MM.1S (cell line): Measurements from ENCODE around the gene XRCC5.
"Not testable (repeated sequence)": the region's sequence is repeated elsewhere in the genome, so short reads cannot be mapped to it uniquely, and the experiment has no call there.

Source experiments
- DNase-seq: peaks from one replicate; pipeline ENCODE4 v3.0.0-alpha.2; 2015
- H2AFZ ChIP-seq: fragments of 300-600 bp; sonication (generic); 2 replicates; pipeline ENCODE4 v1.6.0; 2016; ENCODE audit warnings: antibody characterized with exemption, low read length
- H3F3A ChIP-seq: fragments of 300-600 bp; sonication (generic); 2 replicates; pipeline ENCODE4 v1.6.1; 2016; ENCODE audit warnings: mild to moderate bottlenecking, antibody characterized with exemption, low read length, moderate library complexity, mixed read lengths; ENCODE audit not compliant: insufficient read depth
- H3K27ac ChIP-seq: fragments of 300-600 bp; sonication (generic); 2 replicates; pipeline ENCODE4 v1.5.1; 2016; ENCODE audit warnings: mild to moderate bottlenecking, low read length
- H3K27me3 ChIP-seq: fragments of 300-600 bp; sonication (generic); replicated peaks from 2 replicates; pipeline ENCODE4 v1.6.0; 2016; ENCODE audit warnings: low read length; ENCODE audit not compliant: insufficient read depth
- H3K36me3 ChIP-seq: fragments of 300-600 bp; sonication (generic); replicated peaks from 2 replicates; pipeline ENCODE4 v1.6.1; 2016; ENCODE audit warnings: mild to moderate bottlenecking, low read length, mixed read lengths; ENCODE audit not compliant: insufficient read depth
- H3K4me1 ChIP-seq: fragments of 300-600 bp; sonication (generic); 2 replicates; pipeline ENCODE4 v1.6.1; 2016; ENCODE audit warnings: low read length, mixed read lengths
- H3K4me2 ChIP-seq: fragments of 300-600 bp; sonication (generic); 2 replicates; pipeline ENCODE4 v1.6.0; 2016; ENCODE audit warnings: low read depth, low read length
- H3K4me3 ChIP-seq: fragments of 300-600 bp; sonication (generic); 2 replicates; pipeline ENCODE4 v1.5.1; 2016; ENCODE audit warnings: low read length, mixed read lengths
- H3K79me2 ChIP-seq: fragments of 300-600 bp; sonication (generic); 2 replicates; pipeline ENCODE4 v1.6.1; 2016; ENCODE audit warnings: mixed run types, low read length, mixed read lengths
- H3K9ac ChIP-seq: fragments of 300-600 bp; sonication (generic); 2 replicates; pipeline ENCODE4 v1.6.1; 2016; ENCODE audit warnings: low read length, mixed read lengths
- H3K9me2 ChIP-seq: fragments of 300-600 bp; sonication (generic); replicated peaks from 2 replicates; pipeline ENCODE4 v1.6.1; 2016; ENCODE audit warnings: mild to moderate bottlenecking, low read length, mixed read lengths; ENCODE audit not compliant: insufficient read depth
- H3K9me3 ChIP-seq: fragments of 300-600 bp; sonication (generic); replicated peaks from 2 replicates; pipeline ENCODE4 v1.6.1; 2016; ENCODE audit warnings: mild to moderate bottlenecking, low read length, mixed read lengths; ENCODE audit not compliant: insufficient read depth
- H4K20me1 ChIP-seq: fragments of 300-600 bp; sonication (generic); 2 replicates; pipeline ENCODE4 v1.6.1; 2016; ENCODE audit warnings: mild to moderate bottlenecking, low read length, moderate library complexity, mixed read lengths; ENCODE audit not compliant: insufficient read depth
- EZH2 ChIP-seq: fragments of 300-600 bp; sonication (generic); optimal IDR thresholded peaks from 2 replicates; pipeline ENCODE3; 2017; ENCODE audit warnings: low read depth, mild to moderate bottlenecking, antibody characterized with exemption, low read length, mixed read lengths
- EZH2phosphoT487 ChIP-seq: fragments of 300-600 bp; sonication (generic); IDR thresholded peaks from 2 replicates; pipeline ENCODE4 v1.6.1; 2018; ENCODE audit warnings: antibody characterized with exemption, low read length
- TF ChIP-seq, protein P1 (sequence below): fragments of 300-600 bp; sonication (generic); IDR thresholded peaks from 2 replicates; pipeline ENCODE4 v1.5.1; 2016; ENCODE audit warnings: antibody characterized with exemption, low read length, mixed read lengths

Gene XRCC5

DNA sequence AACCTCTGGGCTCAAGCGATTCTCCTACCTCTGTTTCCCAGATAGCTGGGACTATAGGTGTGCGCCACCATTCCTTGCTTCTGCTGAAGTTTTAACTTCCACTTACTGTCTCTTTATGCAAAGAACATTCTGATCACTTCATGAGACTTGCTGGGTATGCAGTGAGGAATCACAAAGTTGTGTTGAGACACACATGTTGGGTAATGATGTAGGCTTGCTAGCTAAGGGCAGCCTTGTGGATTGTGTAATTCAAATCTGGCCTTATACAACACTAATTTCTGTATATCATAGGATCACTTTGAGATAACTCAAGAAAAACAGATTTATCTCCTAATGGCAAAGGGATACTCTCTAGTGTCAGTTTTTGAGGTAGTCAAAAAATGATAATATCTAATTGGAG lies 24.2 kb downstream of the XRCC5 start:
- Histone ChIP-seq H3K9ac (no peak overlapping the region), H3K4me2 (no peak overlapping the region), H3F3A (0 out of 2 replicates have a peak, but pooled peaks cover 13% of the 10 kb centered on the region), H3K27ac (no peak overlapping the region), H3K79me2 (peaks cover 89% of the 10 kb centered on the region), H3K4me1 (no peaks in the 10 kb centered on the region), H3K27me3 (no peaks in the 10 kb centered on the region), H3K9me2 (no peaks in the 10 kb centered on the region), H3K36me3 (peaks cover 65% of the 10 kb centered on the region), H3K9me3 (no peaks in the 10 kb centered on the region), H4K20me1 (peaks cover 12% of the 10 kb centered on the region; the same call in 1 of the 2 replicates), H2AFZ (no peak overlapping the region), H3K4me3 (no peak overlapping the region)
- no peak for DNase-seq
- TF ChIP-seq, protein P1, sequence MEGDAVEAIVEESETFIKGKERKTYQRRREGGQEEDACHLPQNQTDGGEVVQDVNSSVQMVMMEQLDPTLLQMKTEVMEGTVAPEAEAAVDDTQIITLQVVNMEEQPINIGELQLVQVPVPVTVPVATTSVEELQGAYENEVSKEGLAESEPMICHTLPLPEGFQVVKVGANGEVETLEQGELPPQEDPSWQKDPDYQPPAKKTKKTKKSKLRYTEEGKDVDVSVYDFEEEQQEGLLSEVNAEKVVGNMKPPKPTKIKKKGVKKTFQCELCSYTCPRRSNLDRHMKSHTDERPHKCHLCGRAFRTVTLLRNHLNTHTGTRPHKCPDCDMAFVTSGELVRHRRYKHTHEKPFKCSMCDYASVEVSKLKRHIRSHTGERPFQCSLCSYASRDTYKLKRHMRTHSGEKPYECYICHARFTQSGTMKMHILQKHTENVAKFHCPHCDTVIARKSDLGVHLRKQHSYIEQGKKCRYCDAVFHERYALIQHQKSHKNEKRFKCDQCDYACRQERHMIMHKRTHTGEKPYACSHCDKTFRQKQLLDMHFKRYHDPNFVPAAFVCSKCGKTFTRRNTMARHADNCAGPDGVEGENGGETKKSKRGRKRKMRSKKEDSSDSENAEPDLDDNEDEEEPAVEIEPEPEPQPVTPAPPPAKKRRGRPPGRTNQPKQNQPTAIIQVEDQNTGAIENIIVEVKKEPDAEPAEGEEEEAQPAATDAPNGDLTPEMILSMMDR = no peak
- no peak for TF ChIP-seq EZH2phosphoT487
- no peak for TF ChIP-seq EZH2

DNA sequence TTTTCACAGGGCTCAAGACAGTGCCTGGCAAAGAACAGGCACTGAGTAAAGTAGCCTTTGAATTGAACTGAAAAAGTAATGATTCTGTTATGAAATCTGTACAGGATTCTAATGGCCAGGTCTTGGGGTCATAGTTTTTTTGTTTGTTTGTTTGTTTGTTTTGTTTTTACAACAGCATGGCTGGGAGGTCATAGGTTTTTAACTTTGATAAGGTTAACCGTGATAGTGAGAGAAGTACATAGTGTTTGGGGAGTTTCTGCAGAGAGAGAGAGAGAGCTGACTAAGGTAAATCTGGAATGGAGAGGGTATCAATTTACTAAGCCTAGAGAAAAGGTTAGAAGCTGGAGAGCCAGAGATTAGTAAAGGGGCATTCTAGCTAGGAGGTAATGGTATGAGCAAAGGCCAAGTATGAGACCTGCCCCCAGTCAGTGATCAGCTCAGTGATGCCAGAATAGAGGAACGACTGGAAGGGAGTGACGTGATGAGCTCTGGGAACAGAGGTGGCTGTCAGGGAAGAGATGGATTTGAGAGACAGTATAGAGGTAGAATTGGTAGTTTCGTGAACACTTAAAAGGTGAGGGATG lies 25.9 kb downstream of the XRCC5 start:
- Histone ChIP-seq H3K4me2 (no peak overlapping the region), H3K4me3 (no peak overlapping the region), H3F3A (0 out of 2 replicates have a peak, but pooled peaks cover 13% of the 10 kb centered on the region), H3K9me2 (no peaks in the 10 kb centered on the region), H2AFZ (no peak overlapping the region), H4K20me1 (peaks cover 7% of the 10 kb centered on the region; the same call in 1 of the 2 replicates), H3K9ac (no peak overlapping the region), H3K4me1 (no peaks in the 10 kb centered on the region), H3K27me3 (no peaks in the 10 kb centered on the region), H3K36me3 (peaks cover 66% of the 10 kb centered on the region), H3K9me3 (no peaks in the 10 kb centered on the region), H3K79me2 (peaks cover 92% of the 10 kb centered on the region), H3K27ac (no peak overlapping the region)
- TF ChIP-seq EZH2phosphoT487 = no peak
- TF ChIP-seq EZH2 = no peak
- no peak for DNase-seq

DNA sequence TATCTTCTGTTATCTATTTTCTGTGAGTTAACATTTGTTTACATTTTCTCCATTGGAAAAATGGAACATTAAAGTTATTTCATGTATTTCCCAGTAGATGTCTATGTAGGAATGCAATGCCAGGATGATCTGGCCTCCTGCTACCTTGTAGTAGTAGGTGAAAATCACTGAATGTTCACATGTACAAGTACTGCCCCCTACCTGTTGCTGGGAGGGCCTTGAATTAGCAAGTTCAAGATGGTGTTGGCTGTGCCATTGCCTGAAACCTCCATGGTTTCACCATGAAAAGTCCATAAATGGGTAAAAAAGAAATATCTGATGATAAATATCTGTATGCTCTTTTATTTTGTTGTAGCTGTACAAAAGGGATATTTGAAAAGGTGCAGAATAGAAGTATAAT lies 30.7 kb downstream of the XRCC5 start:
- no peak overlapping the region for H3K4me2 ChIP-seq
- H3K9me2 ChIP-seq = no peaks in the 10 kb centered on the region
- H3K4me1 ChIP-seq = no peaks in the 10 kb centered on the region
- H3K79me2 ChIP-seq = peaks cover 79% of the 10 kb centered on the region
- no peaks in the 10 kb centered on the region for H3K27me3 ChIP-seq
- H2AFZ ChIP-seq = no peak overlapping the region
- H3K9ac ChIP-seq = no peak overlapping the region
- DNase-seq = peak; percentile 39
- no peaks in the 10 kb centered on the region for H3K9me3 ChIP-seq
- H4K20me1 ChIP-seq = peaks cover 7% of the 10 kb centered on the region; the same call in 1 of the 2 replicates
- TF ChIP-seq, protein P1 = peak; percentile 55
- TF ChIP-seq EZH2 (no peak), EZH2phosphoT487 (no peak)
- no peak overlapping the region for H3K4me3 ChIP-seq
- H3K36me3 ChIP-seq = peaks cover 41% of the 10 kb centered on the region
- 0 out of 2 replicates have a peak, but pooled peaks cover 13% of the 10 kb centered on the region for H3F3A ChIP-seq
- H3K27ac ChIP-seq = no peak overlapping the region

DNA sequence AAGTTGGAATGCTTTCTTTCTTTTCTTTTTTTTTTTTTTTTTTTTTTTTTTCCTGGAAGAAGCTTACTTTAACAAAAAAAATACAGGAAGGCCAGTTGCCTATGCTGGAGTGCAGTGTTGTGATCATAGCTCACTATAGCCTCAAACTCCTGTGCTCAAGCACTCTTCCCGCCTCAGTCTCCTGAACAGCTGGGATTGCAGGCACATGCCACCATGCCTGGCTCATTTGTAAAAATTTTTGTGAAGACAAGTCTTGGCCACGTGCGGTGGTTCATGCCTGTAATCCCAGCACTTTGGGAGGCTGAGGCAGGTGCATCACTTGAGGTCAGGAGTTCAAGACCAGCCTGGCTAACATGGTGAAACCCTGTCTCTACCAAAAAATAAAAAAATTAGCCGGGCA lies 32.4 kb downstream of the XRCC5 start:
- not testable (repeated sequence) for H2AFZ ChIP-seq, H3K27me3 ChIP-seq, H3K27ac ChIP-seq, H3K4me1 ChIP-seq, H3K4me3 ChIP-seq, H3K4me2 ChIP-seq, H3K9me2 ChIP-seq, DNase-seq, H3K9ac ChIP-seq, H3K9me3 ChIP-seq, H4K20me1 ChIP-seq
- peaks cover 40% of the 10 kb centered on the region for H3K36me3 ChIP-seq
- H3K79me2 ChIP-seq = peaks cover 81% of the 10 kb centered on the region
- H3F3A ChIP-seq = 0 out of 2 replicates have a peak, but pooled peaks cover 13% of the 10 kb centered on the region
